GM20000 (cell line): Measurements from ENCODE around the gene GGT1.
"Not testable (repeated sequence)": the region's sequence is repeated elsewhere in the genome, so short reads cannot be mapped to it uniquely, and the experiment has no call there.

ENCODE experiments used
- DNase-seq: peaks from one replicate; pipeline ENCODE4 v3.0.0; 2012; ENCODE audit warnings: low spot score

The GGT1 gene

GRCh38 chr22:24672532-24672931, 69.5 kb downstream of the GGT1 start:
- not testable (repeated sequence) for DNase-seq
